Measurements from ENCODE around the gene CDR2L. TPM values are rescaled to one million over a fixed set of nuclear protein-coding genes. Genes with fewer than 3 reads are reported as not detected.

The CDR2L gene
- total RNA-seq, 1 experiment from 2014 or later = 3.4 TPM

- Mint-ChIP-seq H3K4me1 (ENCODE audit: insufficient read depth, unreplicated experiment) (peaks cover 14% of the 10 kb centered on the region), H3K36me3 (ENCODE audit: insufficient read depth, unreplicated experiment) (no peaks in the 10 kb centered on the region), H3K27ac (ENCODE audit: low read depth, unreplicated experiment) (no peak overlapping the region), H3K4me3 (ENCODE audit: unreplicated experiment) (no peak overlapping the region), H3K9me3 (ENCODE audit: unreplicated experiment) (no peaks in the 10 kb centered on the region), H3K27me3 (ENCODE audit: insufficient read depth, unreplicated experiment) (no peaks in the 10 kb centered on the region)
- no TSS peak for BruUV-seq (replicated peaks)
- CTCF ChIA-PET = interaction anchor here (0.5 to 8.6 kb wide), 22 partner anchors 9 to 280 kb away, joined by 3 to 233 read pairs (median 7); partner anchors contain the start of genes HID1, MRPL58, OTOP2 and USH1G
- POLR2A ChIA-PET = interaction anchor here (0.6 to 3.0 kb wide), 11 partner anchors 15 to 212 kb away, joined by 3 to 20 read pairs (median 6); partner anchors contain the start of genes ATP5PD, CDR2L, FDXR and KCTD2
- peak; percentile 34 for DNase-seq (ENCODE audit: unreplicated experiment)
- no peak for TF ChIP-seq CTCF (IDR thresholded peaks at IDR 0.05; ENCODE audit: unreplicated experiment)
- intact Hi-C loops (cut with micrococcal nuclease) = loop anchor here (2.0 kb wide), 3 partner anchors 87 to 211 kb away; partner anchors contain the start of genes ARMC7, ATP5PD, KCTD2 and NHERF1
These were observed 27.5 kb upstream of the CDR2L start for GRCh38 chr17:74959826-74960515.

GRCh38 chr17:74960570-74961342 lies 26.7 kb upstream of the CDR2L start:
- Mint-ChIP-seq H3K4me1 (ENCODE audit: insufficient read depth, unreplicated experiment) (peaks cover 21% of the 10 kb centered on the region), H3K9me3 (ENCODE audit: unreplicated experiment) (no peaks in the 10 kb centered on the region), H3K36me3 (ENCODE audit: insufficient read depth, unreplicated experiment) (no peaks in the 10 kb centered on the region), H3K27me3 (ENCODE audit: insufficient read depth, unreplicated experiment) (no peaks in the 10 kb centered on the region), H3K4me3 (ENCODE audit: unreplicated experiment) (no peak overlapping the region), H3K27ac (ENCODE audit: low read depth, unreplicated experiment) (no peak overlapping the region)
- TF ChIP-seq CTCF (IDR thresholded peaks at IDR 0.05; ENCODE audit: unreplicated experiment) = peak; percentile 62
- ChIA-PET CTCF (interaction anchor here (0.6 to 8.6 kb wide), 49 partner anchors 9 to 1663 kb away, joined by 3 to 233 read pairs (median 4); partner anchors contain the start of genes CDR2L, HID1, MRPL58 and NUP85), POLR2A (interaction anchor here (0.6 to 3.0 kb wide), 18 partner anchors 11 to 310 kb away, joined by 3 to 20 read pairs (median 6); partner anchors contain the start of genes ATP5PD, CDR2L, FDXR and HID1)
- BruUV-seq (replicated peaks) = no TSS peak
- DNase-seq (ENCODE audit: unreplicated experiment) = peak; percentile 81
- intact Hi-C loops (cut with micrococcal nuclease) = loop anchor here (1.0 to 2.0 kb wide), 6 partner anchors 46 to 241 kb away; partner anchors contain the start of genes ARMC7, ATP5PD, KCTD2 and NHERF1

- H3K27ac Mint-ChIP-seq (ENCODE audit: low read depth, unreplicated experiment) = no peak overlapping the region
- intact Hi-C loops (cut with micrococcal nuclease) = loop anchor here (1.0 to 2.0 kb wide), 6 partner anchors 44 to 239 kb away; partner anchors contain the start of genes ARMC7, ATP5PD, KCTD2 and NHERF1
- CTCF ChIA-PET = interaction anchor here (0.6 to 8.6 kb wide), 47 partner anchors 12 to 305 kb away, joined by 3 to 233 read pairs (median 4); partner anchors contain the start of genes ARMC7, CDR2L, HID1 and MRPL58
- H3K27me3 Mint-ChIP-seq (ENCODE audit: insufficient read depth, unreplicated experiment) = no peaks in the 10 kb centered on the region
- H3K36me3 Mint-ChIP-seq (ENCODE audit: insufficient read depth, unreplicated experiment) = no peaks in the 10 kb centered on the region
- no peak overlapping the region for H3K4me3 Mint-ChIP-seq (ENCODE audit: unreplicated experiment)
- peak; percentile 89 for DNase-seq (ENCODE audit: unreplicated experiment)
- TF ChIP-seq CTCF (IDR thresholded peaks at IDR 0.05; ENCODE audit: unreplicated experiment) = peak; percentile 67
- H3K4me1 Mint-ChIP-seq (ENCODE audit: insufficient read depth, unreplicated experiment) = peaks cover 21% of the 10 kb centered on the region
- BruUV-seq (replicated peaks) = no TSS peak
- POLR2A ChIA-PET = interaction anchor here (1.2 to 3.0 kb wide), 14 partner anchors 10 to 240 kb away, joined by 5 to 20 read pairs (median 8); partner anchors contain the start of genes ATP5PD, CDR2L, HID1 and KCTD2
- H3K9me3 Mint-ChIP-seq (ENCODE audit: unreplicated experiment) = no peaks in the 10 kb centered on the region
These were observed 25.6 kb upstream of the CDR2L start for GRCh38 chr17:74961657-74962350.
